K562 (cell line): ENCODE data around the gene LCP2. TPM values are rescaled to one million over a fixed set of nuclear protein-coding genes. Genes with fewer than 3 reads are reported as not detected.

Source experiments
- EP400 ChIP-seq: fragments of 450-650 bp; IDR thresholded peaks from 2 replicates; pipeline ENCODE4 v1.6.1; 2017; ENCODE audit warnings: antibody characterized with exemption, mild to moderate bottlenecking, moderate library complexity
- FOXK2 ChIP-seq, 2 experiments: fragments of 450-650 bp; IDR thresholded peaks in 1 of 2; conservative IDR thresholded peaks in 1 of 2; 2 replicates each; pipeline ENCODE4 v1.6.1; 2016; ENCODE audit warnings: low read depth in 2 of 2, mild to moderate bottlenecking in 1 of 2
- IRF2 ChIP-seq: sonication (generic); formaldehyde crosslinking; IDR thresholded peaks from 2 replicates; pipeline ENCODE4 v1.8.1; 2022; ENCODE audit warnings: mild to moderate bottlenecking, missing genetic modification reagents
- PML ChIP-seq: IDR thresholded peaks from 2 replicates; pipeline ENCODE4 v1.6.1; 2012; ENCODE audit warnings: low read length, inconsistent platforms
- PTRF ChIP-seq: fragments of 450-650 bp; IDR thresholded peaks from 2 replicates; pipeline ENCODE4 v1.6.1; 2016; ENCODE audit warnings: mild to moderate bottlenecking, missing genetic modification characterization, missing compliant biosample characterization
- SAFB2 ChIP-seq: fragments of 200-400 bp; formaldehyde crosslinking; IDR thresholded peaks from 2 replicates; pipeline ENCODE4 v1.6.1; 2018; ENCODE audit warnings: borderline replicate concordance, low read length, low read depth, moderate library complexity; ENCODE audit not compliant: severe bottlenecking
- ZNF174 ChIP-seq: fragments of 250-450 bp; sonication (Bioruptor Pico); IDR thresholded peaks from 2 replicates; pipeline ENCODE4 v1.4.0; 2020; ENCODE audit warnings: mild to moderate bottlenecking
- ZNF384 ChIP-seq: IDR thresholded peaks from 2 replicates; pipeline ENCODE4 v1.6.1; 2012; ENCODE audit warnings: low read depth, low read length, improper control_type of control experiment
- ZNF668 ChIP-seq: fragments of 250-450 bp; sonication (Bioruptor Pico); IDR thresholded peaks from 2 replicates; pipeline ENCODE4 v1.8.0; 2022; ENCODE audit warnings: mild to moderate bottlenecking, inconsistent platforms
- polyA plus RNA-seq, 8 experiments: library from polyadenylated mRNA; depleted of rRNA in 4 of 8; stranded (reverse) in 5 of 8; unstranded in 3 of 8; fragments of >200 nt; fragmentation: Nextera tagmentation in 2 of 8; fragmentation: Illumina TruSeq in 1 of 8; extraction: Ambion mirVana in 2 of 8; extraction: Trizol in 1 of 8; gene quantifications; 2 replicates each; pipeline versions ENCODE4 v1.2.1 to v1.2.3, GENCODE V29; 2011 to 2014; ENCODE audit warnings: inconsistent platforms in 1 of 8, missing spikeins in 1 of 8
- total RNA-seq, 7 experiments: library from RNA; depleted of rRNA in 6 of 7; stranded (reverse); fragments of >200 nt in 6 of 7; fragmentation: Illumina TruSeq in 2 of 7; extraction: Trizol in 2 of 7; gene quantifications; 2 replicates each; pipeline versions ENCODE4 v1.2.1 to v1.2.3, GENCODE V29; 2011 to 2021; ENCODE audit warnings: low replicate concordance in 1 of 7
- TF ChIP-seq, protein P1 (sequence below), 2 experiments: fragments of 200-800 bp in 1 of 2; sonication (Bioruptor generic) in 1 of 2; sonication (generic) in 1 of 2; formaldehyde crosslinking in 1 of 2; IDR thresholded peaks in 1 of 2; conservative IDR thresholded peaks in 1 of 2; 2 replicates each; pipeline versions ENCODE4 v1.5.0 to v1.6.1; 2016 to 2020; ENCODE audit warnings: missing compliant biosample characterization in 1 of 2, missing genetic modification characterization in 1 of 2, missing genetic modification reagents in 1 of 2
- TF ChIP-seq, protein P2 (sequence below), 2 experiments: IDR thresholded peaks in 1 of 2; conservative IDR thresholded peaks in 1 of 2; 2 replicates each; pipeline ENCODE4 v1.6.1; 2016; ENCODE audit warnings: low read depth in 2 of 2, mild to moderate bottlenecking in 1 of 2, missing compliant biosample characterization in 1 of 2, missing genetic modification characterization in 1 of 2, moderate library complexity in 1 of 2
- TF ChIP-seq, protein P3 (sequence below): fragments of 250-450 bp; sonication (Bioruptor Pico); IDR thresholded peaks from 2 replicates; pipeline ENCODE4 v1.5.0; 2020; ENCODE audit warnings: mild to moderate bottlenecking, borderline replicate concordance
- TF ChIP-seq, protein P4 (sequence below): sonication (generic); formaldehyde crosslinking; IDR thresholded peaks from 2 replicates; pipeline ENCODE4 v1.8.1; 2022; ENCODE audit warnings: missing genetic modification reagents

Gene LCP2
- total and polyA plus RNA-seq, 9 of the 15 experiments (the other 6 are each of a cell fraction or from before 2014, with no cell fraction given): 4.0 to 31.3 (median 14.6) TPM

DNA sequence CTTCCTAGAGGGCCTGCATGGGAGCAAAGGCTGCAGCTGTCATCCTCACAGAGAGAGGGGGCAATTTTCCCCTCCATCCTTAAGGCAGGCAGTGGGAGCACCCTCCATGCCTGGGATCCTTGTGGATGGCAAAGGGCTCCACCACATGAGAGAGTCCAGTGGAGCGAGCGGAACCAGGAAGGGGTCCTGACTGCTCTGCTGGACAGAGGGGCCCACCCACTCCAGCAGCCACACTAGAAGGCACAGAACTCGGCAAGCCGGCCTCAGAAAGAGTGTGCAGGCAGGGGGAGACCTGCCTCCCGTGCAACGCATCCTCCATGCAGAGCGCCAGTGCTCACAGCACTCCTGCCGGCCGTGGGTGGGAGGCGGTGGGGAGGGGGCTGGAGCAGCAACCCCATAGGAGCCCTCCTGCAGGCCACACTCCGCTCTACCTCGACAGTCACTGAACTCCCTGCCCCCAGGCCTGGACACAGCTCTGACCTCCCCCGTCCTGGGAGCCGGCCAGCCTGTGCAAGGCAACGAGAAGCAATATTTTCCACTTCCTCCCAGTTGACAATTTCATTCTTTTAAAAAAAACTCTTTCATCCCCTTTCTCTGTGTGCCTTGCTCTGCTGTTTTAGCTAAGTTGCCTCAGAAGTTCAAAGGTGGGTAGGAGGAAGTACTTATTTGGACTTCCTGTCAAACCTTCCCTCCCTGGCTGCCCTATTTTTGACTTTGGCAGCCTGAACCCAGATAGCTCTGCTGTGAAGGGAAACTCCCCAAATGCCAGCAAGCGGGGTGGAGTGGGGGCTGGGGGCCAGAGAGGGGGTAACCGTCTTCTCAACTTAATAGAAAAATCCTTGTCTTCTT, 5.3 kb upstream of the LCP2 start (continued):
- TF ChIP-seq, protein P1, sequence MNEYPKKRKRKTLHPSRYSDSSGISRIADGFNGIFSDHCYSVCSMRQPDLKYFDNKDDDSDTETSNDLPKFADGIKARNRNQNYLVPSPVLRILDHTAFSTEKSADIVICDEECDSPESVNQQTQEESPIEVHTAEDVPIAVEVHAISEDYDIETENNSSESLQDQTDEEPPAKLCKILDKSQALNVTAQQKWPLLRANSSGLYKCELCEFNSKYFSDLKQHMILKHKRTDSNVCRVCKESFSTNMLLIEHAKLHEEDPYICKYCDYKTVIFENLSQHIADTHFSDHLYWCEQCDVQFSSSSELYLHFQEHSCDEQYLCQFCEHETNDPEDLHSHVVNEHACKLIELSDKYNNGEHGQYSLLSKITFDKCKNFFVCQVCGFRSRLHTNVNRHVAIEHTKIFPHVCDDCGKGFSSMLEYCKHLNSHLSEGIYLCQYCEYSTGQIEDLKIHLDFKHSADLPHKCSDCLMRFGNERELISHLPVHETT (CRISPR knock-in tag; conservative IDR thresholded peaks at IDR 0.05 in 1 of 2, IDR thresholded peaks at IDR 0.05 in 1 of 2): no peak
- TF ChIP-seq SAFB2 (no peak), ZNF174 (CRISPR knock-in tag) (no peak), ZNF668 (no peak), EP400 (no peak), ZNF384 (peak; percentile 70), PTRF (tag) (no peak), PML (no peak), IRF2 (CRISPR knock-in tag) (no peak), FOXK2 (conservative IDR thresholded peaks at IDR 0.05 in 1 of 2, IDR thresholded peaks at IDR 0.05 in 1 of 2; ENCODE audit: low read depth in 2 of 2) (no peak)
- TF ChIP-seq, protein P2, sequence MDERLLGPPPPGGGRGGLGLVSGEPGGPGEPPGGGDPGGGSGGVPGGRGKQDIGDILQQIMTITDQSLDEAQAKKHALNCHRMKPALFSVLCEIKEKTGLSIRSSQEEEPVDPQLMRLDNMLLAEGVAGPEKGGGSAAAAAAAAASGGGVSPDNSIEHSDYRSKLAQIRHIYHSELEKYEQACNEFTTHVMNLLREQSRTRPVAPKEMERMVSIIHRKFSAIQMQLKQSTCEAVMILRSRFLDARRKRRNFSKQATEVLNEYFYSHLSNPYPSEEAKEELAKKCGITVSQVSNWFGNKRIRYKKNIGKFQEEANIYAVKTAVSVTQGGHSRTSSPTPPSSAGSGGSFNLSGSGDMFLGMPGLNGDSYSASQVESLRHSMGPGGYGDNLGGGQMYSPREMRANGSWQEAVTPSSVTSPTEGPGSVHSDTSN (CRISPR knock-in tag; IDR thresholded peaks at IDR 0.05; ENCODE audit: low read depth): no peak
- TF ChIP-seq, protein P2 (tag; conservative IDR thresholded peaks at IDR 0.05; ENCODE audit: low read depth): no peak
- TF ChIP-seq, protein P3, sequence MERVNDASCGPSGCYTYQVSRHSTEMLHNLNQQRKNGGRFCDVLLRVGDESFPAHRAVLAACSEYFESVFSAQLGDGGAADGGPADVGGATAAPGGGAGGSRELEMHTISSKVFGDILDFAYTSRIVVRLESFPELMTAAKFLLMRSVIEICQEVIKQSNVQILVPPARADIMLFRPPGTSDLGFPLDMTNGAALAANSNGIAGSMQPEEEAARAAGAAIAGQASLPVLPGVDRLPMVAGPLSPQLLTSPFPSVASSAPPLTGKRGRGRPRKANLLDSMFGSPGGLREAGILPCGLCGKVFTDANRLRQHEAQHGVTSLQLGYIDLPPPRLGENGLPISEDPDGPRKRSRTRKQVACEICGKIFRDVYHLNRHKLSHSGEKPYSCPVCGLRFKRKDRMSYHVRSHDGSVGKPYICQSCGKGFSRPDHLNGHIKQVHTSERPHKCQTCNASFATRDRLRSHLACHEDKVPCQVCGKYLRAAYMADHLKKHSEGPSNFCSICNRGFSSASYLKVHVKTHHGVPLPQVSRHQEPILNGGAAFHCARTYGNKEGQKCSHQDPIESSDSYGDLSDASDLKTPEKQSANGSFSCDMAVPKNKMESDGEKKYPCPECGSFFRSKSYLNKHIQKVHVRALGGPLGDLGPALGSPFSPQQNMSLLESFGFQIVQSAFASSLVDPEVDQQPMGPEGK (CRISPR knock-in tag): no peak
- TF ChIP-seq, protein P4, sequence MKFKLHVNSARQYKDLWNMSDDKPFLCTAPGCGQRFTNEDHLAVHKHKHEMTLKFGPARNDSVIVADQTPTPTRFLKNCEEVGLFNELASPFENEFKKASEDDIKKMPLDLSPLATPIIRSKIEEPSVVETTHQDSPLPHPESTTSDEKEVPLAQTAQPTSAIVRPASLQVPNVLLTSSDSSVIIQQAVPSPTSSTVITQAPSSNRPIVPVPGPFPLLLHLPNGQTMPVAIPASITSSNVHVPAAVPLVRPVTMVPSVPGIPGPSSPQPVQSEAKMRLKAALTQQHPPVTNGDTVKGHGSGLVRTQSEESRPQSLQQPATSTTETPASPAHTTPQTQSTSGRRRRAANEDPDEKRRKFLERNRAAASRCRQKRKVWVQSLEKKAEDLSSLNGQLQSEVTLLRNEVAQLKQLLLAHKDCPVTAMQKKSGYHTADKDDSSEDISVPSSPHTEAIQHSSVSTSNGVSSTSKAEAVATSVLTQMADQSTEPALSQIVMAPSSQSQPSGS (CRISPR knock-in tag): no peak
